Endothelial cell of umbilical vein (primary cell): ENCODE measurements around the gene RAD51B. TPM values are rescaled to one million over a fixed set of nuclear protein-coding genes. Genes with fewer than 3 reads are reported as not detected.

Experiments
- BruUV-seq: library from RNA; stranded (reverse); fragments of 400-500 nt; replicated peaks from 2 replicates; lab custom pipeline; 2021; lab: Mats Ljungman, UMichigan
- CTCF ChIA-PET: fragments of 300-600, 350-600 bp; sonication (Branson Sonifier 250); formaldehyde crosslinking; loops from one replicate; lab custom pipeline; 2021; ENCODE audit warnings: antibody characterized with exemption, inconsistent platforms; lab: Charles Lee
- POLR2A ChIA-PET: fragments of 300-600, 350-600 bp; sonication (Branson Sonifier 250); formaldehyde crosslinking; loops from one replicate; lab custom pipeline; 2021; ENCODE audit warnings: antibody characterized with exemption, inconsistent platforms; lab: Charles Lee
- DNase-seq: peaks from one replicate; pipeline ENCODE4 v3.0.0-alpha.2; 2011; ENCODE audit warnings: low read depth, low spot score
- FAIRE-seq: peaks from 2 replicates; lab custom pipeline; 2011; peaks lifted over from hg19 to GRCh38; lab: Jason Lieb, UNC
- H2AFZ ChIP-seq: 2 replicates; pipeline ENCODE4 v1.6.0; 2012; ENCODE audit warnings: low read depth, low read length, control low read depth, inconsistent platforms
- H3K27ac ChIP-seq: 2 replicates; pipeline ENCODE4 v1.5.1; 2011; ENCODE audit warnings: low read depth, mild to moderate bottlenecking, control low read depth, low read length, moderate library complexity; ENCODE audit not compliant: insufficient read depth
- H3K27me3 ChIP-seq, 2 experiments: 2 replicates each; pipeline versions ENCODE4 v1.6.0 to v1.6.1; 2011; ENCODE audit warnings: low read length in 2 of 2, mixed read lengths in 1 of 2; ENCODE audit not compliant: control insufficient read depth in 2 of 2, insufficient read depth in 2 of 2
- H3K36me3 ChIP-seq, 2 experiments: 2 replicates in 1 of 2; 3 replicates in 1 of 2; pipeline ENCODE4 v1.5.1; 2011; ENCODE audit warnings: low read length in 2 of 2, mild to moderate bottlenecking in 1 of 2, moderate library complexity in 1 of 2; ENCODE audit not compliant: control insufficient read depth in 2 of 2, insufficient read depth in 2 of 2; ENCODE audit errors: extremely low read depth in 1 of 2
- H3K4me1 ChIP-seq: 3 replicates; pipeline ENCODE4 v1.5.1; 2011; ENCODE audit warnings: mild to moderate bottlenecking, low read length; ENCODE audit not compliant: control insufficient read depth, insufficient read depth; ENCODE audit errors: extremely low read depth
- H3K4me2 ChIP-seq: 2 replicates; pipeline ENCODE4 v1.6.1; 2011; ENCODE audit warnings: low read length, control low read depth, mixed read lengths; ENCODE audit not compliant: insufficient read depth
- H3K4me3 ChIP-seq, 3 experiments: fragments of 200-600 bp in 1 of 3; sonication (generic), shearing (Covaris generic) in 1 of 3; replicated peaks in 1 of 3; 2 replicates each; pipeline ENCODE4 v1.5.1; 2011 to 2016; ENCODE audit warnings: control low read depth in 3 of 3, low read length in 3 of 3, mild to moderate bottlenecking in 2 of 3, inconsistent platforms in 1 of 3, low read depth in 1 of 3, moderate library complexity in 1 of 3; ENCODE audit not compliant: insufficient read depth in 1 of 3
- H3K79me2 ChIP-seq: 2 replicates; pipeline ENCODE4 v1.6.0; 2012; ENCODE audit warnings: low read length, inconsistent platforms; ENCODE audit not compliant: control insufficient read depth, insufficient read depth
- H3K9ac ChIP-seq: replicated peaks from 2 replicates; pipeline ENCODE3; 2011; ENCODE audit warnings: low read length, control low read depth; ENCODE audit not compliant: insufficient read depth; ENCODE audit errors: extremely low read depth
- H3K9me1 ChIP-seq: replicated peaks from 3 replicates; pipeline ENCODE4 v1.6.0; 2011; ENCODE audit warnings: mild to moderate bottlenecking, low read length; ENCODE audit not compliant: control insufficient read depth, insufficient read depth; ENCODE audit errors: extremely low read depth
- H3K9me3 ChIP-seq: replicated peaks from 2 replicates; pipeline ENCODE4 v1.5.1; 2012; ENCODE audit warnings: low read length, inconsistent platforms; ENCODE audit not compliant: control insufficient read depth, insufficient read depth
- H4K20me1 ChIP-seq: replicated peaks from 2 replicates; pipeline ENCODE3; 2011; ENCODE audit warnings: mild to moderate bottlenecking, low read length; ENCODE audit not compliant: control insufficient read depth, insufficient read depth; ENCODE audit errors: extremely low read depth
- CTCF ChIP-seq, 2 donors: IDR thresholded peaks; 1 replicate in 1 of 2; 2 replicates in 1 of 2; pipeline ENCODE4 v1.5.1; 2011; ENCODE audit warnings: low read length in 2 of 2, mild to moderate bottlenecking in 2 of 2, moderate library complexity in 2 of 2, control low read depth in 1 of 2, inconsistent platforms in 1 of 2, low read depth in 1 of 2; ENCODE audit not compliant: insufficient read depth in 1 of 2; ENCODE audit errors: extremely low read depth in 1 of 2
- EZH2 ChIP-seq: IDR thresholded peaks from 2 replicates; pipeline ENCODE4 v1.6.1; 2012; ENCODE audit warnings: borderline replicate concordance, low read depth, mild to moderate bottlenecking, moderate library complexity, low read length, inconsistent platforms; ENCODE audit not compliant: severe bottlenecking
- FOS ChIP-seq: IDR thresholded peaks from 2 replicates; pipeline ENCODE4 v1.6.1; 2011; ENCODE audit warnings: mild to moderate bottlenecking, low read length, moderate library complexity, borderline replicate concordance; ENCODE audit not compliant: insufficient read depth
- GATA2 ChIP-seq: IDR thresholded peaks from 2 replicates; pipeline ENCODE4 v1.7.0; 2011; ENCODE audit warnings: low read depth, mild to moderate bottlenecking, moderate library complexity, mixed read lengths, low read length; ENCODE audit not compliant: insufficient read length, insufficient read depth
- JUN ChIP-seq: IDR thresholded peaks from 2 replicates; pipeline ENCODE4 v1.6.1; 2011; ENCODE audit warnings: borderline replicate concordance, low read depth; ENCODE audit not compliant: insufficient read length, insufficient read depth
- MAX ChIP-seq: IDR thresholded peaks from 2 replicates; pipeline ENCODE4 v1.6.1; 2011; ENCODE audit not compliant: insufficient read depth, insufficient read length
- MYC ChIP-seq: IDR thresholded peaks from one replicate; pipeline ENCODE4 v1.6.1; 2011; ENCODE audit warnings: mild to moderate bottlenecking, low read depth, low read length
- POLR2A ChIP-seq: IDR thresholded peaks from 2 replicates; pipeline ENCODE4 v1.6.1; 2012; ENCODE audit warnings: low read depth, mild to moderate bottlenecking, control low read depth, low read length
- POLR2AphosphoS5 ChIP-seq: IDR thresholded peaks from 2 replicates; pipeline ENCODE4 v1.6.1; 2012; ENCODE audit warnings: low read depth, mild to moderate bottlenecking, control low read depth, low read length, moderate library complexity; ENCODE audit not compliant: insufficient read depth
- dilution Hi-C: fragments of 300-500 bp; cut with MboI; formaldehyde crosslinking; loops from one replicate; pipeline ENCODE4 v1.15.0; 2019; ENCODE audit warnings: low sequenced_read_pairs; ENCODE audit not compliant: extremely low pct_ligation_motif_present
- intact Hi-C: fragments of 100-400 bp; cut with micrococcal nuclease; formaldehyde crosslinking; loops from one replicate; pipeline ENCODE4 v1.10.0; 2022
- polyA plus RNA-seq, 4 experiments: library from polyadenylated mRNA; depleted of rRNA in 3 of 4; stranded (reverse) in 3 of 4; unstranded in 1 of 4; fragments of >200 nt; gene quantifications; 2 replicates each; pipeline versions ENCODE4 v1.2.1 to v1.2.3, GENCODE V29; 2011 to 2012; ENCODE audit warnings: missing spikeins in 1 of 4
- total RNA-seq: library from RNA; stranded (reverse); gene quantifications from 2 replicates; pipeline ENCODE4 v1.2.3, GENCODE V29; 2021

The RAD51B gene
- total and polyA plus RNA-seq, 2 donors (not counting 3 experiments of a cell fraction or from before 2014, with no cell fraction given) = 3.9 to 19.0 TPM

- Histone ChIP-seq H3K9ac (no peak overlapping the region), H3K79me2 (no peaks in the 10 kb centered on the region), H3K27ac (no peak overlapping the region), H3K36me3 (no peaks in the 10 kb centered on the region), H3K4me2 (no peak overlapping the region), H3K4me1 (peaks cover 9% of the 10 kb centered on the region), H2AFZ (no peak overlapping the region), H3K27me3 (no peaks in the 10 kb centered on the region), H3K4me3 (no peak overlapping the region), H4K20me1 (no peaks in the 10 kb centered on the region), H3K9me3 (no peaks in the 10 kb centered on the region), H3K9me1 (no peaks in the 10 kb centered on the region)
- DNase-seq (no peak), FAIRE-seq (no peak)
- intact Hi-C loops (loop anchor here (5.0 kb wide), 1 partner anchor 93 kb away; no protein-coding TSS in a partner anchor), dilution Hi-C loops (no loop called here)
- ChIA-PET CTCF (interaction anchor here (1.2 kb wide), 1 partner anchor 11 kb away, joined by 3 read pairs; no protein-coding TSS in a partner anchor), POLR2A (no interaction called here)
- no TSS peak for BruUV-seq
- TF ChIP-seq JUN = no peak
- no peak for TF ChIP-seq MYC
- no peak for TF ChIP-seq EZH2
- no peak for TF ChIP-seq POLR2A
- no peak for TF ChIP-seq MAX
- no peak for TF ChIP-seq CTCF (IDR thresholded peaks at IDR 0.05; ENCODE audit: extremely low read depth in 1 of 2, insufficient read depth in 1 of 2, low read depth in 1 of 2, low read length in 2 of 2)
- TF ChIP-seq FOS = no peak
- TF ChIP-seq GATA2 = no peak
- no peak for TF ChIP-seq POLR2AphosphoS5
These were observed 449.8 kb downstream of the RAD51B start for GRCh38 chr14:68269136-68269927.
